GM23338 (cell line): ENCODE results near the gene BLM.

Experiments
- CREB1 ChIP-seq: fragments of 250-450 bp; sonication (Bioruptor Pico); IDR thresholded peaks from 2 replicates; pipeline ENCODE4 v1.5.0; 2020; ENCODE audit warnings: low read depth, mild to moderate bottlenecking, moderate library complexity
- ETS1 ChIP-seq: IDR thresholded peaks from 2 replicates; pipeline ENCODE4 v1.6.1; 2016; ENCODE audit warnings: antibody characterized with exemption
- EZH2 ChIP-seq: fragments of 200-600 bp; sonication (generic); IDR thresholded peaks from one replicate; pipeline ENCODE4 v1.8.0; 2017; ENCODE audit warnings: antibody characterized with exemption, mild to moderate bottlenecking, low read depth; ENCODE audit not compliant: unreplicated experiment
- EZH2phosphoT487 ChIP-seq: fragments of 200-600 bp; sonication (generic); IDR thresholded peaks from one replicate; pipeline ENCODE4 v1.8.1; 2018; ENCODE audit warnings: antibody characterized with exemption; ENCODE audit not compliant: unreplicated experiment
- JUNB ChIP-seq: IDR thresholded peaks from one replicate; pipeline ENCODE4 v1.6.1; 2016; ENCODE audit warnings: antibody characterized with exemption; ENCODE audit not compliant: unreplicated experiment
- NANOG ChIP-seq: IDR thresholded peaks from 2 replicates; pipeline ENCODE4 v1.6.1; 2016; ENCODE audit warnings: antibody characterized with exemption, borderline replicate concordance
- POLR2AphosphoS5 ChIP-seq: IDR thresholded peaks from 2 replicates; pipeline ENCODE4 v1.6.1; 2016; ENCODE audit warnings: antibody characterized with exemption, low read depth
- STAT1 ChIP-seq: IDR thresholded peaks from one replicate; pipeline ENCODE4 v1.6.1; 2016; ENCODE audit warnings: antibody characterized with exemption; ENCODE audit not compliant: unreplicated experiment
- TF ChIP-seq, protein P1 (sequence below), 2 experiments: fragments of 200-600 bp in 1 of 2; sonication (generic) in 1 of 2; conservative IDR thresholded peaks; 2 replicates each; pipeline versions ENCODE4 v1.5.1 to v1.6.1; 2016 to 2017; ENCODE audit warnings: antibody characterized with exemption in 2 of 2, low read depth in 2 of 2, mild to moderate bottlenecking in 2 of 2, moderate library complexity in 1 of 2
- TF ChIP-seq, protein P2 (sequence below): IDR thresholded peaks from one replicate; pipeline ENCODE4 v1.6.1; 2018; ENCODE audit warnings: antibody characterized with exemption; ENCODE audit not compliant: unreplicated experiment

- TF ChIP-seq, protein P1, sequence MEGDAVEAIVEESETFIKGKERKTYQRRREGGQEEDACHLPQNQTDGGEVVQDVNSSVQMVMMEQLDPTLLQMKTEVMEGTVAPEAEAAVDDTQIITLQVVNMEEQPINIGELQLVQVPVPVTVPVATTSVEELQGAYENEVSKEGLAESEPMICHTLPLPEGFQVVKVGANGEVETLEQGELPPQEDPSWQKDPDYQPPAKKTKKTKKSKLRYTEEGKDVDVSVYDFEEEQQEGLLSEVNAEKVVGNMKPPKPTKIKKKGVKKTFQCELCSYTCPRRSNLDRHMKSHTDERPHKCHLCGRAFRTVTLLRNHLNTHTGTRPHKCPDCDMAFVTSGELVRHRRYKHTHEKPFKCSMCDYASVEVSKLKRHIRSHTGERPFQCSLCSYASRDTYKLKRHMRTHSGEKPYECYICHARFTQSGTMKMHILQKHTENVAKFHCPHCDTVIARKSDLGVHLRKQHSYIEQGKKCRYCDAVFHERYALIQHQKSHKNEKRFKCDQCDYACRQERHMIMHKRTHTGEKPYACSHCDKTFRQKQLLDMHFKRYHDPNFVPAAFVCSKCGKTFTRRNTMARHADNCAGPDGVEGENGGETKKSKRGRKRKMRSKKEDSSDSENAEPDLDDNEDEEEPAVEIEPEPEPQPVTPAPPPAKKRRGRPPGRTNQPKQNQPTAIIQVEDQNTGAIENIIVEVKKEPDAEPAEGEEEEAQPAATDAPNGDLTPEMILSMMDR (conservative IDR thresholded peaks at IDR 0.05; ENCODE audit: low read depth in 2 of 2), result no peak
- TF ChIP-seq, protein P2, sequence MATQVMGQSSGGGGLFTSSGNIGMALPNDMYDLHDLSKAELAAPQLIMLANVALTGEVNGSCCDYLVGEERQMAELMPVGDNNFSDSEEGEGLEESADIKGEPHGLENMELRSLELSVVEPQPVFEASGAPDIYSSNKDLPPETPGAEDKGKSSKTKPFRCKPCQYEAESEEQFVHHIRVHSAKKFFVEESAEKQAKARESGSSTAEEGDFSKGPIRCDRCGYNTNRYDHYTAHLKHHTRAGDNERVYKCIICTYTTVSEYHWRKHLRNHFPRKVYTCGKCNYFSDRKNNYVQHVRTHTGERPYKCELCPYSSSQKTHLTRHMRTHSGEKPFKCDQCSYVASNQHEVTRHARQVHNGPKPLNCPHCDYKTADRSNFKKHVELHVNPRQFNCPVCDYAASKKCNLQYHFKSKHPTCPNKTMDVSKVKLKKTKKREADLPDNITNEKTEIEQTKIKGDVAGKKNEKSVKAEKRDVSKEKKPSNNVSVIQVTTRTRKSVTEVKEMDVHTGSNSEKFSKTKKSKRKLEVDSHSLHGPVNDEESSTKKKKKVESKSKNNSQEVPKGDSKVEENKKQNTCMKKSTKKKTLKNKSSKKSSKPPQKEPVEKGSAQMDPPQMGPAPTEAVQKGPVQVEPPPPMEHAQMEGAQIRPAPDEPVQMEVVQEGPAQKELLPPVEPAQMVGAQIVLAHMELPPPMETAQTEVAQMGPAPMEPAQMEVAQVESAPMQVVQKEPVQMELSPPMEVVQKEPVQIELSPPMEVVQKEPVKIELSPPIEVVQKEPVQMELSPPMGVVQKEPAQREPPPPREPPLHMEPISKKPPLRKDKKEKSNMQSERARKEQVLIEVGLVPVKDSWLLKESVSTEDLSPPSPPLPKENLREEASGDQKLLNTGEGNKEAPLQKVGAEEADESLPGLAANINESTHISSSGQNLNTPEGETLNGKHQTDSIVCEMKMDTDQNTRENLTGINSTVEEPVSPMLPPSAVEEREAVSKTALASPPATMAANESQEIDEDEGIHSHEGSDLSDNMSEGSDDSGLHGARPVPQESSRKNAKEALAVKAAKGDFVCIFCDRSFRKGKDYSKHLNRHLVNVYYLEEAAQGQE, result no peak
- no peak for TF ChIP-seq POLR2AphosphoS5
- no peak for TF ChIP-seq EZH2
- TF ChIP-seq JUNB, result no peak
- no peak for TF ChIP-seq EZH2phosphoT487
- TF ChIP-seq CREB1 (CRISPR knock-in tag), result no peak
- TF ChIP-seq NANOG, result no peak
- no peak for TF ChIP-seq STAT1
- TF ChIP-seq ETS1, result no peak
These were observed 22.2 kb upstream of the BLM start for GRCh38 chr15:90694987-90695386.
